Panc1 (cell line): ENCODE measurements around the gene ARRDC2. TPM values are rescaled to one million over a fixed set of nuclear protein-coding genes. Genes with fewer than 3 reads are reported as not detected.
"Not testable (repeated sequence)": the region's sequence is repeated elsewhere in the genome, so short reads cannot be mapped to it uniquely, and the experiment has no call there.

Source experiments
- ATAC-seq: fragments of 200-7000 bp; cut with Tn5 transposase; 2 replicates; pipeline ENCODE4 v1.9.1; 2020; ENCODE audit warnings: mild to moderate bottlenecking, moderate library complexity
- BruUV-seq: library from RNA; stranded (reverse); fragments of 400-500 nt; replicated peaks from 2 replicates; lab custom pipeline; 2021; lab: Mats Ljungman, UMichigan
- CTCF ChIA-PET: fragments of 300-600 bp; sonication (Branson Sonifier 250); formaldehyde crosslinking; loops from one replicate; lab custom pipeline; 2022; ENCODE audit warnings: antibody characterized with exemption; lab: Charles Lee
- POLR2A ChIA-PET: fragments of 300-600 bp; sonication (Branson Sonifier 250); formaldehyde crosslinking; loops from one replicate; lab custom pipeline; 2022; ENCODE audit warnings: antibody characterized with exemption; lab: Charles Lee
- DNase-seq: peaks from one replicate; pipeline ENCODE4 v3.0.0-alpha.2; 2010; ENCODE audit warnings: low read depth, low spot score
- H3K27ac ChIP-seq: 2 replicates; pipeline ENCODE4 v1.5.1; 2011; ENCODE audit warnings: mild to moderate bottlenecking, low read length, inconsistent platforms
- H3K27me3 ChIP-seq: fragments of 200-500 bp; sonication (Bioruptor generic); 2 replicates; pipeline ENCODE4 v1.6.0; 2014; ENCODE audit warnings: low read length, inconsistent platforms; ENCODE audit not compliant: control insufficient read depth, insufficient read depth
- H3K36me3 ChIP-seq: fragments of 200-500 bp; sonication (Bioruptor generic); 2 replicates; pipeline ENCODE4 v1.5.1; 2014; ENCODE audit warnings: inconsistent platforms, mild to moderate bottlenecking, low read length, moderate library complexity; ENCODE audit not compliant: control insufficient read depth, insufficient read depth
- H3K4me1 ChIP-seq: 2 replicates; pipeline ENCODE4 v1.5.1; 2011; ENCODE audit warnings: inconsistent platforms, mild to moderate bottlenecking, low read length, moderate library complexity; ENCODE audit not compliant: control insufficient read depth, insufficient read depth
- H3K4me3 ChIP-seq, 2 experiments: 2 replicates each; pipeline ENCODE4 v1.5.1; 2011 to 2012; ENCODE audit warnings: low read depth in 2 of 2, low read length in 2 of 2, mild to moderate bottlenecking in 2 of 2, inconsistent platforms in 1 of 2, moderate library complexity in 1 of 2
- H3K9me3 ChIP-seq: fragments of 200-500 bp; sonication (Bioruptor generic); 2 replicates; pipeline ENCODE4 v1.5.1; 2014; ENCODE audit warnings: low read depth, mild to moderate bottlenecking, inconsistent platforms, low read length, moderate library complexity; ENCODE audit not compliant: control insufficient read depth, insufficient read depth
- POLR2AphosphoS5 ChIP-seq: IDR thresholded peaks from 2 replicates; pipeline ENCODE4 v1.6.1; 2012; ENCODE audit warnings: mild to moderate bottlenecking, low read depth, low read length, moderate library complexity
- SIN3A ChIP-seq: IDR thresholded peaks from 2 replicates; pipeline ENCODE4 v1.6.1; 2012; ENCODE audit warnings: low read depth, mild to moderate bottlenecking, low read length, moderate library complexity, borderline replicate concordance; ENCODE audit not compliant: insufficient read depth
- TCF7L2 ChIP-seq: IDR thresholded peaks from 2 replicates; pipeline ENCODE4 v1.6.1; 2011; ENCODE audit warnings: mild to moderate bottlenecking, low read depth, low read length, inconsistent platforms
- in situ Hi-C: cut with HindIII; loops from 2 replicates; pipeline ENCODE4 v1.10.0; 2016; ENCODE audit warnings: low sequenced_read_pairs, low pct_unique_long_range_greater_than_20kb
- intact Hi-C: fragments of 100-400 bp; cut with micrococcal nuclease; formaldehyde crosslinking; loops from one replicate; pipeline ENCODE4 v1.10.0; 2022; ENCODE audit not compliant: unreplicated experiment
- total RNA-seq: library from RNA; stranded (reverse); gene quantifications from one replicate; pipeline ENCODE4 v1.2.1, GENCODE V29; 2021; ENCODE audit not compliant: unreplicated experiment
- TF ChIP-seq, protein P1 (sequence below), 2 experiments: IDR thresholded peaks; 2 replicates each; pipeline ENCODE4 v1.6.1; 2011 to 2012; ENCODE audit warnings: low read depth in 2 of 2, control low read depth in 1 of 2, low read length in 1 of 2, mild to moderate bottlenecking in 1 of 2, moderate library complexity in 1 of 2; ENCODE audit not compliant: insufficient read depth in 1 of 2
- TF ChIP-seq, protein P2 (sequence below): fragments of 450-650 bp; IDR thresholded peaks from 2 replicates; pipeline ENCODE4 v1.5.1; 2017; ENCODE audit warnings: mild to moderate bottlenecking

Gene ARRDC2
- total RNA-seq, 1 experiment from 2014 or later, result 21.4 TPM

GRCh38 chr19:18029617-18030338, 21.8 kb downstream of the ARRDC2 start:
- DNase-seq (no peak), ATAC-seq (peak; percentile 88)
- Histone ChIP-seq H3K4me1 (peaks cover 10% of the 10 kb centered on the region), H3K36me3 (no peaks in the 10 kb centered on the region), H3K9me3 (no peaks in the 10 kb centered on the region), H3K27ac (peak overlapping the region; percentile 44; the same call in 1 of the 2 replicates), H3K27me3 (no peaks in the 10 kb centered on the region), H3K4me3 (peak overlapping the region in 1 of 2 experiments; percentile 8; a peak in 1 of 4 replicates)
- TF ChIP-seq, protein P1, sequence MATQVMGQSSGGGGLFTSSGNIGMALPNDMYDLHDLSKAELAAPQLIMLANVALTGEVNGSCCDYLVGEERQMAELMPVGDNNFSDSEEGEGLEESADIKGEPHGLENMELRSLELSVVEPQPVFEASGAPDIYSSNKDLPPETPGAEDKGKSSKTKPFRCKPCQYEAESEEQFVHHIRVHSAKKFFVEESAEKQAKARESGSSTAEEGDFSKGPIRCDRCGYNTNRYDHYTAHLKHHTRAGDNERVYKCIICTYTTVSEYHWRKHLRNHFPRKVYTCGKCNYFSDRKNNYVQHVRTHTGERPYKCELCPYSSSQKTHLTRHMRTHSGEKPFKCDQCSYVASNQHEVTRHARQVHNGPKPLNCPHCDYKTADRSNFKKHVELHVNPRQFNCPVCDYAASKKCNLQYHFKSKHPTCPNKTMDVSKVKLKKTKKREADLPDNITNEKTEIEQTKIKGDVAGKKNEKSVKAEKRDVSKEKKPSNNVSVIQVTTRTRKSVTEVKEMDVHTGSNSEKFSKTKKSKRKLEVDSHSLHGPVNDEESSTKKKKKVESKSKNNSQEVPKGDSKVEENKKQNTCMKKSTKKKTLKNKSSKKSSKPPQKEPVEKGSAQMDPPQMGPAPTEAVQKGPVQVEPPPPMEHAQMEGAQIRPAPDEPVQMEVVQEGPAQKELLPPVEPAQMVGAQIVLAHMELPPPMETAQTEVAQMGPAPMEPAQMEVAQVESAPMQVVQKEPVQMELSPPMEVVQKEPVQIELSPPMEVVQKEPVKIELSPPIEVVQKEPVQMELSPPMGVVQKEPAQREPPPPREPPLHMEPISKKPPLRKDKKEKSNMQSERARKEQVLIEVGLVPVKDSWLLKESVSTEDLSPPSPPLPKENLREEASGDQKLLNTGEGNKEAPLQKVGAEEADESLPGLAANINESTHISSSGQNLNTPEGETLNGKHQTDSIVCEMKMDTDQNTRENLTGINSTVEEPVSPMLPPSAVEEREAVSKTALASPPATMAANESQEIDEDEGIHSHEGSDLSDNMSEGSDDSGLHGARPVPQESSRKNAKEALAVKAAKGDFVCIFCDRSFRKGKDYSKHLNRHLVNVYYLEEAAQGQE (IDR thresholded peaks at IDR 0.05; ENCODE audit: insufficient read depth in 1 of 2, low read depth in 2 of 2, low read length in 1 of 2), result no peak
- TF ChIP-seq TCF7L2, result 0 out of 2 replicates have a peak, but pooled peaks have one; percentile 17
- peak; percentile 75 for TF ChIP-seq SIN3A
- TF ChIP-seq POLR2AphosphoS5, result peak; percentile 67; the same call in 1 of the 2 replicates
- TF ChIP-seq, protein P2, sequence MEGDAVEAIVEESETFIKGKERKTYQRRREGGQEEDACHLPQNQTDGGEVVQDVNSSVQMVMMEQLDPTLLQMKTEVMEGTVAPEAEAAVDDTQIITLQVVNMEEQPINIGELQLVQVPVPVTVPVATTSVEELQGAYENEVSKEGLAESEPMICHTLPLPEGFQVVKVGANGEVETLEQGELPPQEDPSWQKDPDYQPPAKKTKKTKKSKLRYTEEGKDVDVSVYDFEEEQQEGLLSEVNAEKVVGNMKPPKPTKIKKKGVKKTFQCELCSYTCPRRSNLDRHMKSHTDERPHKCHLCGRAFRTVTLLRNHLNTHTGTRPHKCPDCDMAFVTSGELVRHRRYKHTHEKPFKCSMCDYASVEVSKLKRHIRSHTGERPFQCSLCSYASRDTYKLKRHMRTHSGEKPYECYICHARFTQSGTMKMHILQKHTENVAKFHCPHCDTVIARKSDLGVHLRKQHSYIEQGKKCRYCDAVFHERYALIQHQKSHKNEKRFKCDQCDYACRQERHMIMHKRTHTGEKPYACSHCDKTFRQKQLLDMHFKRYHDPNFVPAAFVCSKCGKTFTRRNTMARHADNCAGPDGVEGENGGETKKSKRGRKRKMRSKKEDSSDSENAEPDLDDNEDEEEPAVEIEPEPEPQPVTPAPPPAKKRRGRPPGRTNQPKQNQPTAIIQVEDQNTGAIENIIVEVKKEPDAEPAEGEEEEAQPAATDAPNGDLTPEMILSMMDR, result no peak
- ChIA-PET CTCF (no interaction called here), POLR2A (interaction anchor here (0.5 to 0.7 kb wide), 3 partner anchors 27 to 113 kb away, joined by 4 to 15 read pairs (median 9); no protein-coding TSS in a partner anchor)
- BruUV-seq, result no TSS peak
- intact Hi-C loops (no loop called here), in situ Hi-C loops (no loop called here)

GRCh38 chr19:18031401-18031800, 23.4 kb downstream of the ARRDC2 start:
- H3K9me3 ChIP-seq, POLR2A ChIA-PET, in situ Hi-C loops, H3K36me3 ChIP-seq, BruUV-seq, H3K4me3 ChIP-seq, intact Hi-C loops, H3K27me3 ChIP-seq, DNase-seq, ATAC-seq: not testable (repeated sequence)
- Histone ChIP-seq H3K4me1 (peaks cover 10% of the 10 kb centered on the region), H3K27ac (peak overlapping the region; percentile 44; the same call in 1 of the 2 replicates)
- CTCF ChIA-PET, result interaction anchor here (0.5 kb wide), 1 partner anchor 792 kb away, joined by 5 read pairs; no protein-coding TSS in a partner anchor

- H3K27ac ChIP-seq, intact Hi-C loops, CTCF ChIA-PET, H3K4me3 ChIP-seq, ATAC-seq, H3K27me3 ChIP-seq, BruUV-seq, H3K36me3 ChIP-seq, in situ Hi-C loops, H3K9me3 ChIP-seq, POLR2A ChIA-PET, DNase-seq: not testable (repeated sequence)
- H3K4me1 ChIP-seq, result peaks cover 10% of the 10 kb centered on the region
Observed at GRCh38 chr19:18032102-18032501, 24.1 kb downstream of the ARRDC2 start.
